ENCODE results near the gene TENM4.

Gene TENM4

DNA sequence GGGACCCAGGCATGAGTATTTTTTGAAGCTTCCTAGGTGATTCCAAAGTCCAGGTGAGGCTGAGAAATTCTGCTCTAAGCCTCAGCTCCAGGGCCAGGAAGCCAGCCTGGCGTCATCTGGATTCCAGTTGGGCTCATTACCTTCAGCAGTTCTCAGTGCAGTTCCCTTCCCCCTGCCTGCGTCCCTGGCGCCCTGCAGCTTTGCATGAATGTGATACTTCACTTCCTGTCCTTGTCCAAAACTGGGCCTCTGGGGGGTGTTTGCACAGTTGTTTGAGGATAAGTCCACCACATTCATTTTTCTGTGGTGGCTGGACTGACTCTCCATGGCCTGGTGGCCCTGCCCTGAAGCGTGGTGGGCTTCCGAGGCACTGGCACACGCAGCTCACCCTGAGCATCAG is 98.1 kb downstream of the TENM4 start:
- no peak for ATAC-seq (ENCODE audit: insufficient read depth, low read depth)
- H2AFZ ChIP-seq (ENCODE audit: low read depth, low read length), result no peak overlapping the region
- H3K4me3 ChIP-seq (ENCODE audit: low read depth in 1 of 2, low read length in 2 of 2), result no peak overlapping the region
- TF ChIP-seq EZH2 (IDR thresholded peaks at IDR 0.05; ENCODE audit: borderline replicate concordance, low read depth, low read length, severe bottlenecking), result no peak
- TF ChIP-seq, protein P1, sequence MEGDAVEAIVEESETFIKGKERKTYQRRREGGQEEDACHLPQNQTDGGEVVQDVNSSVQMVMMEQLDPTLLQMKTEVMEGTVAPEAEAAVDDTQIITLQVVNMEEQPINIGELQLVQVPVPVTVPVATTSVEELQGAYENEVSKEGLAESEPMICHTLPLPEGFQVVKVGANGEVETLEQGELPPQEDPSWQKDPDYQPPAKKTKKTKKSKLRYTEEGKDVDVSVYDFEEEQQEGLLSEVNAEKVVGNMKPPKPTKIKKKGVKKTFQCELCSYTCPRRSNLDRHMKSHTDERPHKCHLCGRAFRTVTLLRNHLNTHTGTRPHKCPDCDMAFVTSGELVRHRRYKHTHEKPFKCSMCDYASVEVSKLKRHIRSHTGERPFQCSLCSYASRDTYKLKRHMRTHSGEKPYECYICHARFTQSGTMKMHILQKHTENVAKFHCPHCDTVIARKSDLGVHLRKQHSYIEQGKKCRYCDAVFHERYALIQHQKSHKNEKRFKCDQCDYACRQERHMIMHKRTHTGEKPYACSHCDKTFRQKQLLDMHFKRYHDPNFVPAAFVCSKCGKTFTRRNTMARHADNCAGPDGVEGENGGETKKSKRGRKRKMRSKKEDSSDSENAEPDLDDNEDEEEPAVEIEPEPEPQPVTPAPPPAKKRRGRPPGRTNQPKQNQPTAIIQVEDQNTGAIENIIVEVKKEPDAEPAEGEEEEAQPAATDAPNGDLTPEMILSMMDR (IDR thresholded peaks at IDR 0.05; ENCODE audit: borderline replicate concordance, extremely low read depth, low read length, poor library complexity, severe bottlenecking), result no peak
- H3K9ac ChIP-seq (ENCODE audit: low read depth, low read length), result no peak overlapping the region
- no peak for DNase-seq
- H4K20me1 ChIP-seq (ENCODE audit: insufficient read depth, low read length), result no peaks in the 10 kb centered on the region; the same call in 1 of the 2 replicates
- no peak overlapping the region for H3K27ac ChIP-seq (ENCODE audit: low read length)
- H3K4me1 ChIP-seq (ENCODE audit: insufficient read depth, low read length), result no peaks in the 10 kb centered on the region
- no peak overlapping the region for H3K4me2 ChIP-seq (ENCODE audit: insufficient read depth, low read length)
- H3K9me3 ChIP-seq (ENCODE audit: insufficient read depth, low read length, severe bottlenecking), result no peaks in the 10 kb centered on the region
- H3K79me2 ChIP-seq (ENCODE audit: insufficient read depth, low read length), result no peaks in the 10 kb centered on the region
- no peaks in the 10 kb centered on the region for H3K27me3 ChIP-seq (ENCODE audit: insufficient read depth, low read length, poor library complexity)
- H3K36me3 ChIP-seq (ENCODE audit: insufficient read depth, low read length), result no peaks in the 10 kb centered on the region

DNA sequence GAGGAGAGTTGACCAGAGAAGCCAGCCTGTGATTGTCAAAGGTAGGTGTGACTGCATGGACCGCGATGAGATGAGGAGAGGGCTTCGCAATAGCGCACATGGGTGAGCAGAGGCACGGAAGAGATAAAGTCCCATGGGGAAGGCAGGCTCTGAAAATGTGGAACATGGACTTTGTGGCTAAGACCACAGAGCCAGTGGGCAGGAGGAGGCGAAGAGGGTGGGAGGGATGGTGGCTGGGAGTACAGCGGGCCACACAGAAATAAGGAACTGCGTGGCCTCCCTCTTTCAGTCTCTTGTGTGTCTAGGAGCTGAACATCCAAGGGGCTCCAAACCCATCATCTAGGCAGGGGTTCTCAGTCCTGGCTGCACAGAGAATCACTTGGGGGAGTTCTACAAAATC is 98.6 kb downstream of the TENM4 start:
- DNase-seq (no peak), ATAC-seq (ENCODE audit: insufficient read depth, low read depth) (no peak)
- no peak for TF ChIP-seq EZH2 (IDR thresholded peaks at IDR 0.05; ENCODE audit: borderline replicate concordance, low read depth, low read length, severe bottlenecking)
- TF ChIP-seq, protein P1 (IDR thresholded peaks at IDR 0.05; ENCODE audit: borderline replicate concordance, extremely low read depth, low read length, poor library complexity, severe bottlenecking), result no peak
- H2AFZ ChIP-seq (ENCODE audit: low read depth, low read length), result no peak overlapping the region
- H3K4me3 ChIP-seq (ENCODE audit: low read depth in 1 of 2, low read length in 2 of 2), result no peak overlapping the region
- no peak overlapping the region for H3K4me2 ChIP-seq (ENCODE audit: insufficient read depth, low read length)
- H3K9ac ChIP-seq (ENCODE audit: low read depth, low read length), result no peak overlapping the region
- H3K27me3 ChIP-seq (ENCODE audit: insufficient read depth, low read length, poor library complexity), result no peaks in the 10 kb centered on the region
- H3K27ac ChIP-seq (ENCODE audit: low read length), result no peak overlapping the region
- H3K4me1 ChIP-seq (ENCODE audit: insufficient read depth, low read length), result no peaks in the 10 kb centered on the region
- no peaks in the 10 kb centered on the region for H3K36me3 ChIP-seq (ENCODE audit: insufficient read depth, low read length)
- no peaks in the 10 kb centered on the region for H3K9me3 ChIP-seq (ENCODE audit: insufficient read depth, low read length, severe bottlenecking)
- no peaks in the 10 kb centered on the region for H3K79me2 ChIP-seq (ENCODE audit: insufficient read depth, low read length)
- H4K20me1 ChIP-seq (ENCODE audit: insufficient read depth, low read length), result no peaks in the 10 kb centered on the region; the same call in 1 of the 2 replicates

DNA sequence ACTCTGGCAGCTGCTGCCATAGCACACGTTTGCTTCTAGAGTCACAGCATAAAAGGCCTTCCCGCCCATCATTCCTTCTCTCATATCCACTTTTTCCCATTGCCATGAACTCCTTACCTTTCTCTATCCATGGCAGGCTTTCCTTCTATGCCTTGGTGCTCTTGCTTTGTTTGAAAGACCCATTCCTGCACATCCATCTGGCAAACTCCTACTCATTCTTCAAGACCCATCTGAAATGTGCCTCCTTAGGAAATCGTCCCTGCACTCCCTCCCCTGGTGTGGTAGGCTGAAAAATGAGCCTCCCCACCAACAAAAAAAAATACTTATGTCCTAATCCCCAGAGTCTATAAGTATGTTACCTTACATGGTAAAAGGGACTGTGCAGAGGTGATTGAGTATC is 100.3 kb downstream of the TENM4 start:
- H2AFZ ChIP-seq (ENCODE audit: low read depth, low read length), result no peak overlapping the region

More for the DNA sequence above, 100.3 kb downstream of the TENM4 start:
- H3K79me2 ChIP-seq (ENCODE audit: insufficient read depth, low read length), result no peaks in the 10 kb centered on the region
- H4K20me1 ChIP-seq (ENCODE audit: insufficient read depth, low read length), result no peaks in the 10 kb centered on the region
- H3K36me3 ChIP-seq (ENCODE audit: insufficient read depth, low read length), result no peaks in the 10 kb centered on the region
- ATAC-seq (ENCODE audit: insufficient read depth, low read depth), result no peak
- H3K9me3 ChIP-seq (ENCODE audit: insufficient read depth, low read length, severe bottlenecking), result no peaks in the 10 kb centered on the region
- DNase-seq, result no peak
- H3K4me3 ChIP-seq (ENCODE audit: low read depth in 1 of 2, low read length in 2 of 2), result no peak overlapping the region
- no peak overlapping the region for H3K27ac ChIP-seq (ENCODE audit: low read length)
- no peak for TF ChIP-seq EZH2 (IDR thresholded peaks at IDR 0.05; ENCODE audit: borderline replicate concordance, low read depth, low read length, severe bottlenecking)
- TF ChIP-seq, protein P1 (IDR thresholded peaks at IDR 0.05; ENCODE audit: borderline replicate concordance, extremely low read depth, low read length, poor library complexity, severe bottlenecking), result no peak
- no peaks in the 10 kb centered on the region for H3K4me1 ChIP-seq (ENCODE audit: insufficient read depth, low read length)
- H3K9ac ChIP-seq (ENCODE audit: low read depth, low read length), result no peak overlapping the region
- no peaks in the 10 kb centered on the region for H3K27me3 ChIP-seq (ENCODE audit: insufficient read depth, low read length, poor library complexity)
- H3K4me2 ChIP-seq (ENCODE audit: insufficient read depth, low read length), result no peak overlapping the region

Measured in DND-41 (cell line).